HG03280 (cell line): ENCODE measurements around the gene CCDC146.
A peak's percentile ranks its signal among the peaks of the same experiment; 100 is the strongest.
"Not testable (repeated sequence)": the region's sequence is repeated elsewhere in the genome, so short reads cannot be mapped to it uniquely, and the experiment has no call there.

Source experiments
- ATAC-seq: cut with Tn5 transposase; IDR thresholded peaks from one replicate; pipeline ENCODE4 v1.9.1; 2021; ENCODE audit warnings: mild to moderate bottlenecking, moderate library complexity; ENCODE audit not compliant: unreplicated experiment

The CCDC146 gene

DNA sequence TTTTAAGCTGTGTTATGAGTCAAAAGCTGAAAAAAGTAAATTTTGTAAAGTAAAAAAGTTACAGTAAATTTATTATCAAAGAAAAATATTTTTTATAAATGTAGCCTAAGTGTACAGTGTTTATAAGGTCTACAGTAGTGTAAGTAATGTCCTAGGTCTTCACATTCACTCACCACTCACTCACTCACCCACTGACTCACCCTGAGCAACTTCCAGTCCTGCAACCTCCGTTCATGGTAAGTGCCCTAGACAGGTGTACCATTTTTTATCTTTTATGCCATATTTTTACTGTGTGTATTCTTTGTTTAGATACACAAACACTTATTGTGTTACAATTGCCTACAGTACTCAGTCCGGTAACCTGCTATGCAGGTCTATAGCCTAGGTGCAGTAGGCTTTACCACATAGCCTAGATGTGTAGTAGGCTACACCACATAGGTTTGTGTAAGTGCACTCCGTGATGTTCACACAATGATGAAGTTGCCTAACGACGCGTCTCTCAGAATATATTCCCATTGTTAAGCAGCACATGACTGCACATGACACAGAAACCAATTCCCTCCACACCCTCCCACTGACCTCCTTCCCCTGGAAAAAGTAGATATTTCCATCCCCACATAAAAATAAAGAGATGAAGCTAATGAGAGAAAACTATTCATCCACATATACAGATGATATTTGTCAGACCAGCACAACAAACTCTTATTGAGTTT is 122.0 kb downstream of the CCDC146 start:
- ATAC-seq, result no peak

DNA sequence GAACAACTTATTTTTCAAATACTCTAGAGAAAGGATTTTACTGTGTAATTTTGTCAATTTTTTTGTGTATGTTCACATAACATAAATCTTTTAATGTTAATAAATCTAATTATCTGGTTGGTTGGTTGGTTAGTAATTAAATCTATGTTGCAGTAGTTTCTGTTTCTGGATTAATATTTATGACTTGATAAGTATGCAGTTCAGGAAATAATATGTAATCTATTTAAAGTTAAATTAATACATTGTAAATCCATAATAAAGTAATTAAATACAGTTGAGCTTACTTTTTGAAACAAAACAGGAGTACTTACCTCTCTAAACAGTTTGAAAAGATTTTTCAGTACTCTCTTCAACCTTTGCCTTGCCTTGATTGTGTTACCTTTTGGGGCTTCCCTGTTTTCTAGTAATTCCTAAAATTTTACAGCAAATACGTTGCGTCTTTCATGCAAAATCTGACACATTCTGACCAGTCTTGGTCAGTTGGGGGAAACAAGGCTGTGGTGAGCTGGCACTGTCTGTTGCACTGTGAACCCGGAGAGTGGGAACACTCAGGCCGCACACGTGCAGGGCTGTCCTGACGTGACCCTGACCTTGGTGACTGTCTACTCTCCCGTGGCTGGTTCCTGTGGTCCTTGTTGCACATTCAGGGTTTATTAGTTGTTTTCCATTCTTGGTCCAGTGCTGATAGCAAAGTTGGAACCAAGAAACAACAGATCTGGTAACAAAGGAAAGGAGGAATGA is 122.8 kb downstream of the CCDC146 start:
- no peak for ATAC-seq

- ATAC-seq, result no peak
Measured at GRCh38 chr7:77246026-77246640, 123.7 kb downstream of the CCDC146 start.

- ATAC-seq, result peak; percentile 92
Measured at GRCh38 chr7:77247206-77247850, 124.9 kb downstream of the CCDC146 start.

GRCh38 chr7:77248154-77248553 is 125.7 kb downstream of the CCDC146 start:
- no peak for ATAC-seq

GRCh38 chr7:77252506-77252905 is 130.1 kb downstream of the CCDC146 start:
- ATAC-seq, result no peak

DNA sequence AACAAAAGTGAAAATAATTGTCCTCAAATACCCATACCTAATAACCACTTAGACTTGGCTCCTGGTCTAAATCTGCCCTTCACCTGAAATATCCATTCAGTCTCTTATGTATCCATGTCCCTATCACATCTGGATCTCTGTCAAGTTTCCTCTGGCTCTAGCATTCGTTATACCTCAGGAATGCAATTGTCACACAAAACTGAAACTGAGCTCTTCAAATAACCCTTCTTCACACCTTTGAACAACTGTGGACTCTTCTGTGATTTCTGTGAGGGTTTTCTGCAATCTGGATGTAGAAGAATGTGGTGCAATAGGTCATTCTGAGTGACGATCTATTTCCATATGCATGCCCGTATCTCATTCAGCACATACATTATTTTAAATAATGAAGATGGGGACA is 130.7 kb downstream of the CCDC146 start:
- ATAC-seq, result no peak

- ATAC-seq, result no peak
Measured at GRCh38 chr7:77254429-77254828, 132.0 kb downstream of the CCDC146 start.

DNA sequence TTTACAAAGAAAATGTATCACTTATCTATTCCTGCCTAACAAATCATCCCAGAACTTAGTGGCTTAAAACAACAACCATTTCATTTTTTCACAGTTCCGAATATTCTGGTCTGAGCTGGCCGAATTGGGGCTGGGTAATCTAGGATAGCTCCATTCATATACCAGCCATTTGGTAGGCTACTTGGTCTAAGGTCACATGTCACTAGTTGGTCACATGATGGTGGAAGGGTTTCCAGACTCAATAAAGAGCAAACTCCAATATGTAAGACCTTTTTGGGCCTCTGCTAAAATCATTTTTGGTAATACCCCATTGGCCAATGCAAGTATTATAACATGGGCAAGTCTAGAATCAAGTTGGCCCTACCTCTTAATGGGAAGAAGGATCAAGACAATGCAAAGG is 132.5 kb downstream of the CCDC146 start:
- ATAC-seq, result no peak

GRCh38 chr7:77258014-77258413 is 135.6 kb downstream of the CCDC146 start:
- no peak for ATAC-seq

- no peak for ATAC-seq
Measured at GRCh38 chr7:77258593-77258992, 136.2 kb downstream of the CCDC146 start.

DNA sequence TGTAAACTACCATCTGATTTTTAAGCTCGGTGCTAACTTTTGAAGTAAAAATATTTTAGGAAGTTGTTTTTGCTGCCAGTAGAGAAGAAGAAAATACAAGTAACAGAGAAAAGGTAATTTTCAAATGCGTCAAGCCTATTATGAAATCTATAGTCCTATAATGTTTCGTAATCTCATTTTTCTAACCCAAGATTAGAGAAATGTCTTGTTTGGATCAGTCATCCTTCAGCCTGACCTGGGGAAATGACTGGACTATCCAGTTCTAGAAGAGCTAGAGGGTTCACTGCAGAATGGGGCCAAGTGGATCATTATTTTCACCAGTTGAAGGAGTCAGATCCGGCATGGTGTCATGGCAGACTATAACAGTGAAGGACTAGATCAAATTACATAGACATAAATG is 139.9 kb downstream of the CCDC146 start:
- no peak for ATAC-seq

- no peak for ATAC-seq
Measured at GRCh38 chr7:77265666-77266065, 143.3 kb downstream of the CCDC146 start.

DNA sequence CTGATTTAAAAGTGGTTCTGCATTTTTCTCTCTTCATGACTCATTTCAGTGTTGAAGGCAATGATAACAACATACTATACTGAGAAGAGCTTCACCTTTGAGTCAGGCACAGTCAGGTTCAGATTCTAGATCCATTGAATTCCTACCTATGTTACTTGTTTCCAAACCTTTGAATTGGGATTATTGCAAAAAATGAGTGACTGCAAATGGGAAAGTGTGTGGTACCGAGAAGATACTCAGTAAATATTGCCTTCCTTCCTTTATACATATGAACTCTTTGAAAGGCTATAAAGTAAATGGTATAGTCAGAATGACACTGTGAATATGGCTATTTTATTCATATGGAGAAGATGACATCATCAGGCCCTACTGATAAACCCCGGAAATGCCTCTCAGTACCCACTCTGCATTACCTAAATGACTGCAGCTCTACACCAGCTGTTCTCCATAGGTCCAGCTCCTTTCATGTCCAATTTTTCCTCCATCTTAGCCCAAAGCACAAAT is 143.9 kb downstream of the CCDC146 start:
- peak; percentile 76 for ATAC-seq

- peak; percentile 73 for ATAC-seq
Measured at GRCh38 chr7:77269360-77270093, 147.1 kb downstream of the CCDC146 start.

DNA sequence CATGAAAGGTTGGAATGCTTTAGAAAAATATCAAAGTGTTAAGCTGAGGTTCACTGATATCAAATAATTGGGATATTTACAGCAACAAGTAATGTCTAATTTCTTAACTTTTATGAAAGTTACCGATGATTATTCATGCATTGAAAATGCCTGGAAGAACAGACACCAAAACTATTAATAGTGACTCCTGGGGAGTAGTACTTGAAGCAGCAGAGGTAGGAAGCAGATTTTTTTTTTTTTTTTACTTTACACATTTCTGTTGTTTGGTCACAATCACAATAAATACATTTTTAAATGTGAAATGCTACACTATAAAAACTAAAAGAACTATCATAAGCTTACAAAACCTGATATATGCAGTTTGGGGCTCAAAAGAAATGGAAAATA is 147.7 kb downstream of the CCDC146 start:
- no peak for ATAC-seq

- no peak for ATAC-seq
Measured at GRCh38 chr7:77271766-77272165, 149.4 kb downstream of the CCDC146 start.

- not testable (repeated sequence) for ATAC-seq
Measured at GRCh38 chr7:77275663-77276062, 153.2 kb downstream of the CCDC146 start.

DNA sequence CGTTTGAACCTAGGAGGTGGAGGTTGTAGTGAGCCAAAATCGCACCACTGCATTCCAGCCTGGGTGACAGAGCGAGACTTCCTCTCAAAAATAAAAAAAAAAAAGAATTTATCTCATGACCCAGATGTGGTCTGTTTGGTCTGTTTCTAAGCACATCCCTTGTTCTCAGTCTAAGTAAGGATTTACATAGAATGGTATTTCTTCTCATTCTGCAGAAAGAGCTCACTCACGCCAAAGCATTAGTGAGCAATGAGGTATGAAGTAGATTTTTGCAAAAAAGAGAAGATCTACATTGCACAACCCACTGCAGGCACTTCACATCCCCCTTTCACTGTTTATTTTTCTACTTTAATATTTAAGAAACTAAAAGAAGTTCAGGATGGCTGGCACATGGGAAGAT is 153.7 kb downstream of the CCDC146 start:
- ATAC-seq, result no peak

DNA sequence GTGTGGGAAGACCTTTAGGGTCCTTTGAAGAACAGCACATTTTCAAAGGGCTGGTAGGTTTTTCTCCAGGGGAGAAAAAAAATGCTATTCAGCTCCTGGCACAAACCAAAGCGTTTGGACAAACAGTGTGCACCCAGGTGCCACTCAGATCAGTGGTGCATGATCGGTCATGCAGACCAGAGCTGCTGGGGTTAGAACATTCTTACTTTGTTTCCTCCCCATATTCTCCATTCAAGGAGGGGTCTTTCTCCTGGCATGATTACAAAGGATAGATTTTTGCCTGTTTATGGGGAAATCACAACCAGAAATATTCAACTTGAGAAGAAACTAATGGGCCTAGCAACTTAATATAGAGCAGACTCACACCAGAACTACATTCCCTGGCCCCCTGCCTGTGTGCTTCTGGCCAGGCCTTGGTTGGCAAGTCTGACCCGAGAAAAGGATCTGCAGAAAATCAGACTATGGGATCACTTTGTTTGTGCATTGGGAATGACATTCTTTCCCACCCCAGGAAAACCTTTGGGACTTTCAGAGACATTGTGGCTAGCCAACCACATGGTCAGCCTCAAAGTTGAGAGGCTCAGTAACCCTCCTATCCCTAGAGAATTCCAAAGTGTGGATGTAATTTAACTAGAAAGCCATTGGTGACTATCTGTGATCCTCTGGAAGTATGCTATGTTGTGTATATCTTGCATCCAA is 159.5 kb downstream of the CCDC146 start:
- no peak for ATAC-seq
